Astrocyte of the spinal cord (primary cell): ENCODE results near the gene DAPK2.
A peak's percentile ranks its signal among the peaks of the same experiment; 100 is the strongest.

Experiments used
- DNase-seq: peaks from one replicate; pipeline ENCODE4 v3.0.0; 2011; ENCODE audit warnings: low read depth, low spot score
- H3K4me3 ChIP-seq: 2 replicates; pipeline ENCODE4 v1.5.1; 2011; ENCODE audit warnings: low read depth, mild to moderate bottlenecking, low read length, moderate library complexity
- CTCF ChIP-seq: IDR thresholded peaks from 2 replicates; pipeline ENCODE4 v1.5.1; 2012; ENCODE audit warnings: low read depth, mild to moderate bottlenecking, low read length, inconsistent platforms
- in situ Hi-C: cut with HindIII; loops from 2 replicates; pipeline ENCODE4 v1.10.0; 2017; ENCODE audit warnings: low sequenced_read_pairs

The DAPK2 gene

DNA sequence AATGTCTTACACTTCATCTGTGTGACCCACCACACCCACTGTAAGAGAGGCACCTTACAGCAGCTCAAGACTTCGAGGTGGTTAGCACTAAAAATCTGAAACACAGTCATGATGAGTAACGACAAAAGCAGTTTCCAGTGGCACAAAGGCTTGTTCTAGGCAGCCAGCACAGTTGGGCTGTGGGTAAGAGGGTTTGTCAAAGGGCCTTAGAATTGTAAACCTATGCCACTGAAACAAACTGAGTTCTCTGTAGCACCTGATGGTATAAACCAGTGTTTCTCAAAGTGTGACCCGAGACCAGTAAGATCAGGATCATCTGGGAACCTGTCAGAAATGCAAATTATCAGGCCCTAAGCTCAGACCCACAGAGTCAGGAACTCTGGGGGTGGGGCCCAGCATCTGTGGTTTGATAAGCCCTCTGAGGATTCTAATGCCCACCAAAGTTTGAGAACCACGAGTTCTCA lies 36.5 kb downstream of the DAPK2 start:
- no peak for TF ChIP-seq CTCF
- in situ Hi-C loops, result no loop called here
- peak; percentile 25 for DNase-seq
- H3K4me3 ChIP-seq, result no peak overlapping the region

DNA sequence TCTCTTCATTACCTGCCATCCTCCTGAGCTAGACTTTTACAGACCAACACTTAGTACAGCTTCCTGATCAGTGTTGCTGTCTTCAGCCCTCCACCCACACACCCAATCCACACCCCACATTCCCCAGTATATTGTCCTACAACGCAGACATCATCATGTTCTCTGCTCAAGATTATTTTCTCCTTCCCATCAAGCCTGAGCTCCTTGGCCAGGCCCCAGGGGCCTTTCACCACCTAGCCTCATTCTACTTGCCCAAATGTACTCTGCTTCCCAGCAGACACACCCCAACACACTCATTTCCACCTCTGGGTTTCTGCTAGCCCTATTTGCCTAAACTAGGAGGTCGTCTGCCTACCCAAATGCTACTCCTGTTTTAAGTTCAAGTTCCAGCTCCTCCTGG lies 37.0 kb downstream of the DAPK2 start:
- H3K4me3 ChIP-seq, result no peak overlapping the region
- DNase-seq, result no peak
- no peak for TF ChIP-seq CTCF
- in situ Hi-C loops, result no loop called here

DNA sequence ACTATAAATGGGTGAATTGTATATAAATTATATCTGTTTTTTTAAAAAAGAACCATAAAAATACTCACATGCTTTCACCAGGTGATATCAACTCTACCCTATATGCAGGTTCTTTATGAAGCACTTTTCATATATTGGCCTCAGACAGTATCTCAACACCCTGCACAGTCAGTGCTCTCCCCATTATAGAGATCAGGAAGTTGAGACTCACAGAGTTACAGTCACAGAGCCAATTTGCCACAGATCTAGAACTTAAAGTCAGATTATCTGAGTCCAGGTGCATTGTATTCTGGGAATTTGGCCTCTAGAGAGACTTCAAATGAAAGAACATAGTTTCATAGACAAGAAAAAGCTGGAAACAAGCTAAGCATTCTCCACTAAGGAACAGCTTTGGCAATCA lies 38.1 kb downstream of the DAPK2 start:
- DNase-seq, result no peak
- no peak overlapping the region for H3K4me3 ChIP-seq
- in situ Hi-C loops, result no loop called here
- no peak for TF ChIP-seq CTCF

GRCh38 chr15:64006642-64007041 lies 39.6 kb downstream of the DAPK2 start:
- in situ Hi-C loops, result no loop called here
- no peak for TF ChIP-seq CTCF
- no peak overlapping the region for H3K4me3 ChIP-seq
- DNase-seq, result no peak

DNA sequence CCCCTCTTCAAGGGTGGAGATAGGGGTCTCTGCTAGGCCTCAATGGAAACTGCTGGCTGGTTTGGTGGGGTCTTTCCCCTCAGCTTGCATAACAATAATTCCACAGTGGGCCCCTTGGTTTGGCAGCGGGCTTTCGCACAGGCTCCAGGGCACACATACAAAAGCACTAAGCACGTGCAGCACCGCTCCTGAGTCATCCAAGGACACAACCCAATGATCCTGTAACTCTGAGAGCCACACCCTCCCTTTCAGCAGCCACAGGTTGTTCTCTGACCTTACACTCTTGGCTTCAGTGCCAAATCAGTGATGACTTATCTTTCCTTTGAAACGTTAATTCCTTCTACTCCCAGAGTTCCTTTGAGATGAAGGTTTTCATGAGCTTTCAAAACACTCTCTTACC lies 41.7 kb downstream of the DAPK2 start:
- in situ Hi-C loops, result no loop called here
- DNase-seq, result no peak
- no peak overlapping the region for H3K4me3 ChIP-seq
- no peak for TF ChIP-seq CTCF

DNA sequence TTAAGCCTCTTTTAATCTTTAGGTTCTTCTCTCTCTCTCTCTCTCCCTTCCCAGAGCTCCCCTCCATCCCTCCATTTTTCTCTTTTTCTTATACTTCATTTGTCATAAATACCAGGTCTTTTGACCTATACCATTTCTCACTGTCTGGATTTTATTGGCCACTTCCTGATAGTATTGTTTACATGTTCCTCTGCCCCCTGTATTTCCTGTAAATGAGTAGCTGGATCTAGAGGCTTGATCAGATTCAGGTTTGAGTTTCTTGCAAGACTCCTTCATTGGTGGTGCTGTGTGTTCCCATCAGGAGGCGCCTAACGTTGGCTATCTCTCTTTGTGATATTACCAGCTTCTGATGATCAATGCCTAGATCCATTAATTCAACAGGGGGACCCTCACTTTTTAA lies 42.2 kb downstream of the DAPK2 start:
- no peak for TF ChIP-seq CTCF
- no peak for DNase-seq
- no peak overlapping the region for H3K4me3 ChIP-seq
- in situ Hi-C loops, result no loop called here

DNA sequence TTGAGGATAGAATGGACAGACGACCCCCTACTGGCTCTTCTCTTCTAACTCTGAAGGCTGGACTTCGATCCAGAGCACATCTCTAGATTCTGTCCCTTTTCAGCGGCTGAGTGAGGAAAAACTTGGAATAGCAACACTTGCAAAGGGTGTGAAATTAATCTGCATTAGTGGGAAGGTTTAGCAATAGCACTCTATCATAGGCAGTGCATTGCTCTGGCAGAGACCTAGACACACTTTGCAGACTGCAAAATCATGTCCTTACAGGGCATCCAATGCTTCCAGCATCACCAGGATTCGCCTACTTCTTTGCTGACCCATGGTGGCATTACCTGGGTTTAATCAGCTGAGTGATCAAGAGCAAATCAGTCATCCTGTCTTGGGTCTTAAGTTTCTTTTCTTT lies 43.1 kb downstream of the DAPK2 start:
- in situ Hi-C loops, result no loop called here
- no peak for TF ChIP-seq CTCF
- H3K4me3 ChIP-seq, result no peak overlapping the region
- no peak for DNase-seq
